NOMO-1 (cell line): ENCODE results near the gene CBFB.
"Not testable (repeated sequence)": the region's sequence is repeated elsewhere in the genome, so short reads cannot be mapped to it uniquely, and the experiment has no call there.

ENCODE experiments used
- DNase-seq, 2 experiments: peaks; one replicate each; lab custom pipeline; 2025; ENCODE audit not compliant: unreplicated experiment in 2 of 2; lab: John Stamatoyannopoulos, UW

Gene CBFB

GRCh38 chr16:67028696-67029253 lies at the start of gene CBFB:
TSS of gene CBFB (plus strand) at chr16:67029149. CDS start at chr16:67029408, 259 bp downstream.
- peak; percentile 81 to 95 for DNase-seq

- no peak for DNase-seq
Measured at GRCh38 chr16:66983033-66983432, 45.9 kb upstream of the CBFB start.

- no peak for DNase-seq
Measured at GRCh38 chr16:66984892-66985311, 44.0 kb upstream of the CBFB start.

- no peak for DNase-seq
Measured at GRCh38 chr16:66986559-66986958, 42.4 kb upstream of the CBFB start.

GRCh38 chr16:66988197-66988788 lies 40.7 kb upstream of the CBFB start, which contains the start of gene CES4A:
TSS of gene CES4A (plus strand) at chr16:66988589. CDS start at chr16:66988773, 184 bp downstream.
- no peak for DNase-seq

GRCh38 chr16:66991545-66992077 lies 37.3 kb upstream of the CBFB start:
- DNase-seq, result no peak

GRCh38 chr16:66993558-66993957 lies 35.4 kb upstream of the CBFB start:
- DNase-seq, result not testable (repeated sequence)

GRCh38 chr16:66996324-66996982 lies 32.5 kb upstream of the CBFB start:
- DNase-seq, result no peak

- DNase-seq, result no peak
Measured at GRCh38 chr16:66996983-66997358, 32.0 kb upstream of the CBFB start.

GRCh38 chr16:67000384-67001351 lies 28.3 kb upstream of the CBFB start:
- DNase-seq, result no peak

GRCh38 chr16:67001726-67002125 lies 27.2 kb upstream of the CBFB start:
- no peak for DNase-seq

- DNase-seq, result peak; percentile 12 to 39
Measured at GRCh38 chr16:67006930-67007658, 21.9 kb upstream of the CBFB start.

- no peak for DNase-seq
Measured at GRCh38 chr16:67009158-67009557, 19.8 kb upstream of the CBFB start.

GRCh38 chr16:67011274-67011673 lies 17.7 kb upstream of the CBFB start:
- no peak for DNase-seq

GRCh38 chr16:67013233-67013822 lies 15.6 kb upstream of the CBFB start:
- no peak for DNase-seq

- DNase-seq, result peak; percentile 32 to 79
Measured at GRCh38 chr16:67013823-67014633, 14.9 kb upstream of the CBFB start.

GRCh38 chr16:67014634-67015312 lies 14.2 kb upstream of the CBFB start:
- no peak for DNase-seq

- DNase-seq, result no peak
Measured at GRCh38 chr16:67015313-67015731, 13.6 kb upstream of the CBFB start.
